A673 (cell line): Measurements from ENCODE around the gene MYO7A. TPM values are rescaled to one million over a fixed set of nuclear protein-coding genes. Genes with fewer than 3 reads are reported as not detected.

Experiments used
- BruUV-seq: library from RNA; stranded (reverse); fragments of 400-500 nt; replicated peaks from 2 replicates; lab custom pipeline; 2021; lab: Mats Ljungman, UMichigan
- CTCF ChIA-PET: fragments of 300-600 bp; sonication (Branson Sonifier 250); formaldehyde crosslinking; loops from one replicate; lab custom pipeline; 2022; ENCODE audit warnings: antibody characterized with exemption; lab: Charles Lee
- POLR2A ChIA-PET: fragments of 300-600 bp; sonication (Branson Sonifier 250); formaldehyde crosslinking; loops from one replicate; lab custom pipeline; 2022; ENCODE audit warnings: antibody characterized with exemption; ENCODE audit not compliant: low non-redundant PET; lab: Charles Lee
- DNase-seq: peaks from one replicate; pipeline ENCODE4 v3.0.0-alpha.2; 2015; ENCODE audit warnings: low spot score
- H3K27ac ChIP-seq: fragments of 200-600 bp; sonication (generic); 2 replicates; pipeline ENCODE4 v1.5.1; 2016; ENCODE audit warnings: mixed run types, low read depth, mild to moderate bottlenecking, mixed read lengths, antibody characterized with exemption, low read length; ENCODE audit not compliant: poor library complexity, severe bottlenecking
- H3K27me3 ChIP-seq: fragments of 200-600 bp; sonication (generic); replicated peaks from 2 replicates; pipeline ENCODE4 v1.6.1; 2017; ENCODE audit warnings: mixed run types, low read depth, mild to moderate bottlenecking, mixed read lengths, antibody characterized with exemption, low read length; ENCODE audit not compliant: insufficient read depth, poor library complexity
- H3K36me3 ChIP-seq: fragments of 200-600 bp; sonication (generic); 2 replicates; pipeline ENCODE4 v1.6.1; 2016; ENCODE audit warnings: mixed run types, mild to moderate bottlenecking, mixed read lengths, antibody characterized with exemption, low read length; ENCODE audit not compliant: insufficient read depth, poor library complexity, severe bottlenecking
- H3K4me1 ChIP-seq: fragments of 200-600 bp; sonication (generic); 2 replicates; pipeline ENCODE4 v1.6.1; 2017; ENCODE audit warnings: mixed run types, mild to moderate bottlenecking, mixed read lengths, antibody characterized with exemption, low read length; ENCODE audit not compliant: insufficient read depth, poor library complexity, severe bottlenecking
- H3K4me3 ChIP-seq: fragments of 200-600 bp; sonication (generic); 2 replicates; pipeline ENCODE4 v1.5.1; 2016; ENCODE audit warnings: low read depth, mixed run types, mild to moderate bottlenecking, mixed read lengths, low read length; ENCODE audit not compliant: poor library complexity, severe bottlenecking
- H3K9me3 ChIP-seq: fragments of 200-600 bp; sonication (generic); 2 replicates; pipeline ENCODE4 v1.6.1; 2016; ENCODE audit warnings: mixed run types, low read depth, mild to moderate bottlenecking, mixed read lengths, antibody characterized with exemption, low read length; ENCODE audit not compliant: poor library complexity, severe bottlenecking
- CTCF ChIP-seq: fragments of 300-800, 200-600 bp; sonication (generic); conservative IDR thresholded peaks from 2 replicates; pipeline ENCODE4 v1.5.1; 2017; ENCODE audit warnings: low read depth, mild to moderate bottlenecking, antibody characterized with exemption, low read length, moderate library complexity, mixed read lengths
- EZH2 ChIP-seq: fragments of 200-600 bp; sonication (generic); IDR thresholded peaks from 2 replicates; pipeline ENCODE4 v1.6.1; 2017; ENCODE audit warnings: borderline replicate concordance, low read depth, mild to moderate bottlenecking, mixed read lengths, antibody characterized with exemption, low read length; ENCODE audit not compliant: poor library complexity, severe bottlenecking
- intact Hi-C: fragments of 100-400 bp; cut with micrococcal nuclease; formaldehyde crosslinking; loops from one replicate; pipeline ENCODE4 v1.10.0; 2022; ENCODE audit not compliant: unreplicated experiment
- total RNA-seq: library from RNA; stranded (reverse); gene quantifications from 2 replicates; pipeline ENCODE4 v1.2.3, GENCODE V29; 2021

MYO7A gene
- total RNA-seq, 1 experiment from 2014 or later: not detected

DNA sequence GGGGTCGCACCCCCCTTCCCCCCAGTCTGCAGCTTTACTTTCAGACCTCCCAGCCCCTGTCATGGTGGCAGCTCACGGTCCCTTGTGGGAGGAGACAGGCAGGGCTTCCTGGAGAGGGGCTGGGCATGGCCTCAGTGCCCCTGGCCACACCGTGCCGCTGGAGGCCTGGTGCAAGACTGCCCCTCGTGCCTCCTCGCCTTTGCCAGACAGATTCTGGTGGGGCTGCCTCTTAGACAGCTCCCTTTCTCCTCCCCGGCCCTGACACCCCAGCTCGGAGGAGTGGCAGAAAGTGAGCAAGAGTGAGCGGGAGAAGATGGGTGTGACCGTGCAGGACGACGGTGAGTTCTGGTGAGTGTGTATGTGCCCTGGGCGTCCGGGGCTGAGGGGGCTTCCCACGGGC is 12.1 kb upstream of the MYO7A start:
- ChIA-PET POLR2A (no interaction called here), CTCF (interaction anchor here (1.7 kb wide), 1 partner anchor 11 kb away, joined by 5 read pairs; no protein-coding TSS in a partner anchor)
- BruUV-seq: no TSS peak
- Histone ChIP-seq H3K9me3 (no peaks in the 10 kb centered on the region), H3K36me3 (no peaks in the 10 kb centered on the region), H3K27me3 (no peaks in the 10 kb centered on the region), H3K4me1 (no peaks in the 10 kb centered on the region), H3K27ac (no peak overlapping the region), H3K4me3 (no peak overlapping the region)
- no peak for DNase-seq
- intact Hi-C loops: no loop called here
- TF ChIP-seq CTCF: no peak
- TF ChIP-seq EZH2: no peak

- no peak overlapping the region for H3K4me3 ChIP-seq
- no peak for TF ChIP-seq EZH2
- TF ChIP-seq CTCF: no peak
- ChIA-PET CTCF (interaction anchor here (0.6 kb wide), 1 partner anchor 343 kb away, joined by 5 read pairs; no protein-coding TSS in a partner anchor), POLR2A (no interaction called here)
- no peaks in the 10 kb centered on the region for H3K27me3 ChIP-seq
- no peaks in the 10 kb centered on the region for H3K4me1 ChIP-seq
- H3K36me3 ChIP-seq: no peaks in the 10 kb centered on the region
- intact Hi-C loops: no loop called here
- BruUV-seq: no TSS peak
- no peaks in the 10 kb centered on the region for H3K9me3 ChIP-seq
- no peak overlapping the region for H3K27ac ChIP-seq
- DNase-seq: no peak
These were observed 10.6 kb upstream of the MYO7A start for GRCh38 chr11:77117492-77117891.

DNA sequence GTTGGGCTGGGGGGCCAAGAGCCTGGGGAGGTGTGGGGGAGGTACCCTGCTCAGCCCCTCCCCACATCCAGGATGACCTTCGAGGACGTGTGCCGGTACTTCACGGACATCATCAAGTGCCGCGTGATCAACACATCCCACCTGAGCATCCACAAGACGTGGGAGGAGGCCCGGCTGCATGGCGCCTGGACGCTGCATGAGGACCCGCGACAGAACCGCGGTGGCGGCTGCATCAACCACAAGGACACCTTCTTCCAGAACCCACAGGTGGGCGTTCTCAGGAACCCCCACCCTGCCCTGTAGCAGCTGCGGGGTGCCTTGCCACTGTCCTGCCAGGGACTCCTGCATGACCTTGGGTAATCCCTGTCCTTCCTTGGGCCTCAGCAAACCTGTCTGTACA is 10.0 kb upstream of the MYO7A start:
- POLR2A ChIA-PET: no interaction called here
- H3K4me3 ChIP-seq: no peak overlapping the region
- CTCF ChIA-PET: no interaction called here
- no peaks in the 10 kb centered on the region for H3K27me3 ChIP-seq
- TF ChIP-seq EZH2 (no peak), CTCF (no peak)
- H3K4me1 ChIP-seq: no peaks in the 10 kb centered on the region
- H3K27ac ChIP-seq: no peak overlapping the region
- no TSS peak for BruUV-seq
- H3K36me3 ChIP-seq: no peaks in the 10 kb centered on the region
- H3K9me3 ChIP-seq: no peaks in the 10 kb centered on the region
- intact Hi-C loops: no loop called here
- no peak for DNase-seq
